K562 (cell line): ENCODE data around the gene ERFL. TPM values are rescaled to one million over a fixed set of nuclear protein-coding genes. Genes with fewer than 3 reads are reported as not detected.

Source experiments
- ATAC-seq: fragments of 200-7000 bp; cut with Tn5 transposase; 3 replicates; pipeline ENCODE4 v1.9.1; 2020; ENCODE audit warnings: moderate library complexity
- BruUV-seq: library from RNA; stranded (reverse); fragments of 400-500 nt; replicated peaks from 2 replicates; lab custom pipeline; 2021; lab: Mats Ljungman, UMichigan
- CTCF ChIA-PET: fragments of 300-600 bp; formaldehyde crosslinking; extraction: SDS; loops from one replicate; lab custom pipeline; 2021; ENCODE audit warnings: low intra/inter-chr PET ratio; lab: Yijun Ruan, JAX
- POLR2A ChIA-PET: fragments of 300-600, 350-650 bp; sonication (Branson Sonifier 250); formaldehyde crosslinking; extraction: SDS; loops from one replicate; lab custom pipeline; 2021; ENCODE audit warnings: antibody characterized with exemption, inconsistent platforms; lab: Yijun Ruan, JAX
- DNase-seq, 4 experiments: peaks; one replicate each; pipeline versions ENCODE4 v3.0.0 to v3.0.0-alpha.2; 2011 to 2018; ENCODE audit warnings: low spot score in 3 of 4, mixed read lengths in 3 of 4; ENCODE audit errors: extremely low read depth in 1 of 4
- FAIRE-seq: peaks from 2 replicates; lab custom pipeline; 2011; peaks lifted over from hg19 to GRCh38; lab: Jason Lieb, UNC
- H2AFZ ChIP-seq: 2 replicates; pipeline ENCODE4 v1.6.0; 2011; ENCODE audit warnings: low read depth, low read length, control low read depth, inconsistent platforms
- H3K27ac ChIP-seq: fragments of 200-600 bp; 3 replicates; pipeline ENCODE4 v1.8.0; 2011; ENCODE audit warnings: low read depth, mild to moderate bottlenecking, control low read depth, inconsistent platforms, low read length, moderate library complexity, mixed read lengths; ENCODE audit errors: extremely low read depth
- H3K27me3 ChIP-seq, 2 experiments: fragments of 300-600 bp in 1 of 2; 2 replicates in 1 of 2; 3 replicates in 1 of 2; pipeline versions ENCODE4 v1.6.0 to v1.8.0; 2011; ENCODE audit warnings: inconsistent platforms in 2 of 2, low read length in 2 of 2, mild to moderate bottlenecking in 1 of 2, mixed read lengths in 1 of 2, moderate library complexity in 1 of 2; ENCODE audit not compliant: control insufficient read depth in 2 of 2, insufficient read depth in 2 of 2
- H3K36me3 ChIP-seq: fragments of 300-600 bp; 3 replicates; pipeline ENCODE4 v1.8.0; 2011; ENCODE audit warnings: mild to moderate bottlenecking, low read length, inconsistent platforms; ENCODE audit not compliant: control insufficient read depth, insufficient read depth
- H3K4me1 ChIP-seq, 2 experiments: fragments of 200-600 bp in 1 of 2; replicated peaks in 1 of 2; 2 replicates in 1 of 2; 3 replicates in 1 of 2; pipeline versions ENCODE4 v1.5.1 to v1.8.0; 2011; ENCODE audit warnings: inconsistent platforms in 2 of 2, low read length in 2 of 2, mild to moderate bottlenecking in 1 of 2, mixed read lengths in 1 of 2, moderate library complexity in 1 of 2; ENCODE audit not compliant: control insufficient read depth in 2 of 2, insufficient read depth in 2 of 2
- H3K4me2 ChIP-seq: 2 replicates; pipeline ENCODE4 v1.6.1; 2011; ENCODE audit warnings: low read length, control low read depth, inconsistent platforms, mixed read lengths; ENCODE audit not compliant: insufficient read depth
- H3K4me3 ChIP-seq: fragments of 200-600 bp; sonication (generic), shearing (Covaris generic); 2 replicates; pipeline ENCODE4 v1.5.1; 2016; ENCODE audit warnings: control low read depth, inconsistent platforms
- H3K79me2 ChIP-seq: fragments of 200-600 bp; 3 replicates; pipeline ENCODE4 v1.8.0; 2011; ENCODE audit warnings: low read length, inconsistent platforms; ENCODE audit not compliant: control insufficient read depth, insufficient read depth
- H3K9ac ChIP-seq, 2 experiments: 2 replicates each; pipeline versions ENCODE4 v1.6.0 to v1.6.1; 2011; ENCODE audit warnings: low read depth in 2 of 2, low read length in 2 of 2, control low read depth in 1 of 2, inconsistent platforms in 1 of 2, mild to moderate bottlenecking in 1 of 2, mixed read lengths in 1 of 2; ENCODE audit not compliant: insufficient read depth in 1 of 2
- H3K9me1 ChIP-seq: one replicate; pipeline ENCODE4 v1.6.0; 2011; ENCODE audit warnings: inconsistent platforms, mild to moderate bottlenecking, low read length, moderate library complexity; ENCODE audit not compliant: control insufficient read depth, insufficient read depth
- H3K9me3 ChIP-seq: replicated peaks from 2 replicates; pipeline ENCODE4 v1.5.1; 2011; ENCODE audit warnings: low read depth, low read length, inconsistent platforms; ENCODE audit not compliant: control insufficient read depth, insufficient read depth
- H4K20me1 ChIP-seq: replicated peaks from 2 replicates; pipeline ENCODE4 v1.6.1; 2011; ENCODE audit warnings: low read length, inconsistent platforms, mixed read lengths; ENCODE audit not compliant: control insufficient read depth, insufficient read depth
- EWSR1 ChIP-seq: fragments of 450-650 bp; IDR thresholded peaks from 2 replicates; pipeline ENCODE4 v1.6.1; 2018; ENCODE audit warnings: borderline replicate concordance, mild to moderate bottlenecking, low read depth, moderate library complexity; ENCODE audit not compliant: partially characterized antibody
- FOXM1 ChIP-seq, 2 experiments: fragments of 450-650 bp in 1 of 2; sonication (generic) in 1 of 2; formaldehyde crosslinking in 1 of 2; IDR thresholded peaks; 2 replicates each; pipeline versions ENCODE4 v1.6.1 to v1.9.0; 2017 to 2022; ENCODE audit warnings: low read depth in 2 of 2, mild to moderate bottlenecking in 2 of 2, missing genetic modification reagents in 1 of 2, moderate library complexity in 1 of 2
- HMGN3 ChIP-seq: IDR thresholded peaks from 2 replicates; pipeline ENCODE4 v1.6.1; 2011; ENCODE audit warnings: borderline replicate concordance, low read depth, mild to moderate bottlenecking, mixed read lengths, low read length; ENCODE audit not compliant: insufficient read length; ENCODE audit errors: extremely low read depth
- NCOA2 ChIP-seq, 2 experiments: fragments of 450-650 bp; IDR thresholded peaks; 2 replicates each; pipeline ENCODE4 v1.6.1; 2018; ENCODE audit warnings: mild to moderate bottlenecking in 2 of 2, moderate library complexity in 1 of 2; ENCODE audit not compliant: partially characterized antibody in 2 of 2
- OTX1 ChIP-seq: fragments of 450-650 bp; formaldehyde crosslinking; IDR thresholded peaks from 2 replicates; pipeline ENCODE4 v1.4.0; 2022; ENCODE audit warnings: mild to moderate bottlenecking
- RAD21 ChIP-seq, 2 experiments: fragments of 250-450 bp in 1 of 2; fragments of 450-650 bp in 1 of 2; sonication (Bioruptor Pico) in 1 of 2; formaldehyde crosslinking in 1 of 2; IDR thresholded peaks in 1 of 2; conservative IDR thresholded peaks in 1 of 2; 2 replicates each; pipeline versions ENCODE4 v1.4.0 to v1.8.0; 2020 to 2022; ENCODE audit warnings: mild to moderate bottlenecking in 2 of 2, moderate library complexity in 1 of 2
- ZNF785 ChIP-seq: fragments of 250-450 bp; sonication (Bioruptor Pico); IDR thresholded peaks from 2 replicates; pipeline ENCODE4 v1.4.0; 2020; ENCODE audit warnings: mild to moderate bottlenecking
- WGBS: fragments of 100-300 bp; shearing (Covaris generic); methylation state at CpG from one replicate; pipeline ENCODE4 v1.1.6; 2016; ENCODE audit warnings: low coverage, mixed read lengths; ENCODE audit not compliant: insufficient coverage; ENCODE audit errors: missing lambda C conversion rate; 5-methylcytosine and 5-hydroxymethylcytosine counted together
- in situ Hi-C: fragments of 300-500 bp; cut with MboI; formaldehyde crosslinking; loops from 4 replicates; pipeline ENCODE4 v1.15.0; 2018; ENCODE audit warnings: inconsistent platforms, mixed read lengths
- intact Hi-C: fragments of 100-400 bp; cut with micrococcal nuclease; formaldehyde crosslinking; loops from 2 replicates; pipeline ENCODE4 v1.14.2; 2022
- polyA plus RNA-seq, 8 experiments: library from polyadenylated mRNA; depleted of rRNA in 4 of 8; stranded (reverse) in 5 of 8; unstranded in 3 of 8; fragments of >200 nt; fragmentation: Nextera tagmentation in 2 of 8; fragmentation: Illumina TruSeq in 1 of 8; extraction: Ambion mirVana in 2 of 8; extraction: Trizol in 1 of 8; gene quantifications; 2 replicates each; pipeline versions ENCODE4 v1.2.1 to v1.2.3, GENCODE V29; 2011 to 2014; ENCODE audit warnings: inconsistent platforms in 1 of 8, missing spikeins in 1 of 8
- total RNA-seq, 7 experiments: library from RNA; depleted of rRNA in 6 of 7; stranded (reverse); fragments of >200 nt in 6 of 7; fragmentation: Illumina TruSeq in 2 of 7; extraction: Trizol in 2 of 7; gene quantifications; 2 replicates each; pipeline versions ENCODE4 v1.2.1 to v1.2.3, GENCODE V29; 2011 to 2021; ENCODE audit warnings: low replicate concordance in 1 of 7
- TF ChIP-seq, protein P1 (sequence below): fragments of 450-650 bp; IDR thresholded peaks from 2 replicates; pipeline ENCODE4 v1.6.1; 2014; ENCODE audit warnings: low read depth, mild to moderate bottlenecking, moderate library complexity, borderline replicate concordance
- TF ChIP-seq, protein P2 (sequence below): fragments of 450-650 bp; formaldehyde crosslinking; IDR thresholded peaks from 2 replicates; pipeline ENCODE4 v1.4.0; 2022; ENCODE audit warnings: missing genetic modification characterization

Gene ERFL
- total and polyA plus RNA-seq, 9 of the 15 experiments (the other 6 are each of a cell fraction or from before 2014, with no cell fraction given): 0.07 to 0.75 (median 0.32) TPM; not detected in 4

GRCh38 chr19:41974652-41975051, 46.4 kb upstream of the ERFL start:
- Histone ChIP-seq H3K9me3 (no peaks in the 10 kb centered on the region), H3K9ac (peak overlapping the region in 1 of 2 experiments; percentile 20; a peak in 1 of 4 replicates), H3K4me3 (no peak overlapping the region), H3K79me2 (no peaks in the 10 kb centered on the region), H3K36me3 (no peaks in the 10 kb centered on the region), H3K9me1 (no peaks in the 10 kb centered on the region), H4K20me1 (peaks cover under 1% of the 10 kb centered on the region), H3K4me2 (no peak overlapping the region), H3K27ac (no peak overlapping the region), H2AFZ (no peak overlapping the region), H3K27me3 (peaks cover 28 to 62% of the 10 kb centered on the region in 2 experiments), H3K4me1 (peaks cover 0 to 18% of the 10 kb centered on the region in 2 experiments; a peak in 2 of 5 replicates)
- ATAC-seq (no peak), FAIRE-seq (no peak), DNase-seq (no peak)
- CTCF ChIA-PET: interaction anchor here (0.5 kb wide), 1 partner anchor 16 kb away, joined by 3 read pairs; no protein-coding TSS in a partner anchor
- intact Hi-C loops (no loop called here), in situ Hi-C loops (no loop called here)
- POLR2A ChIA-PET: interaction anchor here (0.7 kb wide), 1 partner anchor 160 kb away, joined by 3 read pairs; no protein-coding TSS in a partner anchor
- no TSS peak for BruUV-seq
- TF ChIP-seq FOXM1 (IDR thresholded peaks at IDR 0.05; ENCODE audit: low read depth) (no peak), FOXM1 (CRISPR knock-in tag; IDR thresholded peaks at IDR 0.05; ENCODE audit: low read depth) (no peak), HMGN3 (no peak), ZNF785 (CRISPR knock-in tag) (no peak), RAD21 (CRISPR knock-in tag; conservative IDR thresholded peaks at IDR 0.05 in 1 of 2, IDR thresholded peaks at IDR 0.05 in 1 of 2) (no peak), NCOA2 (IDR thresholded peaks at IDR 0.05; ENCODE audit: partially characterized antibody in 2 of 2) (no peak), OTX1 (CRISPR knock-in tag) (no peak), EWSR1 (no peak)
- TF ChIP-seq, protein P1, sequence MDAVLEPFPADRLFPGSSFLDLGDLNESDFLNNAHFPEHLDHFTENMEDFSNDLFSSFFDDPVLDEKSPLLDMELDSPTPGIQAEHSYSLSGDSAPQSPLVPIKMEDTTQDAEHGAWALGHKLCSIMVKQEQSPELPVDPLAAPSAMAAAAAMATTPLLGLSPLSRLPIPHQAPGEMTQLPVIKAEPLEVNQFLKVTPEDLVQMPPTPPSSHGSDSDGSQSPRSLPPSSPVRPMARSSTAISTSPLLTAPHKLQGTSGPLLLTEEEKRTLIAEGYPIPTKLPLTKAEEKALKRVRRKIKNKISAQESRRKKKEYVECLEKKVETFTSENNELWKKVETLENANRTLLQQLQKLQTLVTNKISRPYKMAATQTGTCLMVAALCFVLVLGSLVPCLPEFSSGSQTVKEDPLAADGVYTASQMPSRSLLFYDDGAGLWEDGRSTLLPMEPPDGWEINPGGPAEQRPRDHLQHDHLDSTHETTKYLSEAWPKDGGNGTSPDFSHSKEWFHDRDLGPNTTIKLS: no peak
- TF ChIP-seq, protein P2, sequence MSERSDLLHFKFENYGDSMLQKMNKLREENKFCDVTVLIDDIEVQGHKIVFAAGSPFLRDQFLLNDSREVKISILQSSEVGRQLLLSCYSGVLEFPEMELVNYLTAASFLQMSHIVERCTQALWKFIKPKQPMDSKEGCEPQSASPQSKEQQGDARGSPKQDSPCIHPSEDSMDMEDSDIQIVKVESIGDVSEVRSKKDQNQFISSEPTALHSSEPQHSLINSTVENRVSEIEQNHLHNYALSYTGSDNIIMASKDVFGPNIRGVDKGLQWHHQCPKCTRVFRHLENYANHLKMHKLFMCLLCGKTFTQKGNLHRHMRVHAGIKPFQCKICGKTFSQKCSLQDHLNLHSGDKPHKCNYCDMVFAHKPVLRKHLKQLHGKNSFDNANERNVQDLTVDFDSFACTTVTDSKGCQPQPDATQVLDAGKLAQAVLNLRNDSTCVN: no peak
- 2% methylated on average over 8 of the region's 8 CpGs for WGBS
